MCF 10A (cell line): ENCODE measurements around the gene DEPP1. TPM values are rescaled to one million over a fixed set of nuclear protein-coding genes. Genes with fewer than 3 reads are reported as not detected.
A peak's percentile ranks its signal among the peaks of the same experiment; 100 is the strongest.

Experiments
- BruUV-seq: library from RNA; stranded (reverse); fragments of 400-500 nt; replicated peaks from 2 replicates; lab custom pipeline; 2021; lab: Mats Ljungman, UMichigan
- CTCF ChIA-PET: fragments of 300-600 bp; sonication (Branson Sonifier 250); formaldehyde crosslinking; extraction: SDS; loops from one replicate; lab custom pipeline; 2021; ENCODE audit warnings: antibody characterized with exemption, inconsistent platforms; lab: Yijun Ruan, JAX
- POLR2A ChIA-PET: fragments of 300-600, 350-650 bp; sonication (Branson Sonifier 250); formaldehyde crosslinking; extraction: SDS; loops from one replicate; lab custom pipeline; 2020; ENCODE audit warnings: antibody characterized with exemption, inconsistent platforms; lab: Yijun Ruan, JAX
- DNase-seq: peaks from one replicate; pipeline ENCODE4 v3.0.0-alpha.2; 2018; ENCODE audit not compliant: unreplicated experiment
- H3K27ac Mint-ChIP-seq: one replicate; pipeline ENCODE4 v1.8.0; 2022; ENCODE audit warnings: mild to moderate bottlenecking, low read depth, mixed read lengths; ENCODE audit not compliant: unreplicated experiment
- H3K27me3 Mint-ChIP-seq: one replicate; pipeline ENCODE4 v1.8.0; 2022; ENCODE audit warnings: mixed read lengths; ENCODE audit not compliant: insufficient read depth, unreplicated experiment
- H3K36me3 Mint-ChIP-seq: one replicate; pipeline ENCODE4 v1.8.0; 2022; ENCODE audit warnings: mild to moderate bottlenecking, moderate library complexity, mixed read lengths; ENCODE audit not compliant: insufficient read depth, unreplicated experiment
- H3K4me1 Mint-ChIP-seq: one replicate; pipeline ENCODE4 v1.8.0; 2022; ENCODE audit warnings: mixed read lengths; ENCODE audit not compliant: insufficient read depth, unreplicated experiment
- H3K4me3 Mint-ChIP-seq: one replicate; pipeline ENCODE4 v1.8.0; 2022; ENCODE audit warnings: mild to moderate bottlenecking, moderate library complexity, mixed read lengths; ENCODE audit not compliant: unreplicated experiment
- H3K9me3 Mint-ChIP-seq: one replicate; pipeline ENCODE4 v1.8.0; 2022; ENCODE audit warnings: mixed read lengths; ENCODE audit not compliant: unreplicated experiment
- CTCF ChIP-seq: fragments of 200-600 bp; IDR thresholded peaks from one replicate; pipeline ENCODE4 v1.8.0; 2022; ENCODE audit warnings: antibody characterized with exemption, mild to moderate bottlenecking; ENCODE audit not compliant: unreplicated experiment
- intact Hi-C: fragments of 100-400 bp; cut with micrococcal nuclease; formaldehyde crosslinking; loops from 2 replicates; pipeline ENCODE4 v1.14.1; 2022
- total RNA-seq: library from RNA; stranded (reverse); gene quantifications from 2 replicates; pipeline ENCODE4 v1.2.3, GENCODE V29; 2022

Gene DEPP1
- total RNA-seq, 1 experiment from 2014 or later: 0.84 TPM

DNA sequence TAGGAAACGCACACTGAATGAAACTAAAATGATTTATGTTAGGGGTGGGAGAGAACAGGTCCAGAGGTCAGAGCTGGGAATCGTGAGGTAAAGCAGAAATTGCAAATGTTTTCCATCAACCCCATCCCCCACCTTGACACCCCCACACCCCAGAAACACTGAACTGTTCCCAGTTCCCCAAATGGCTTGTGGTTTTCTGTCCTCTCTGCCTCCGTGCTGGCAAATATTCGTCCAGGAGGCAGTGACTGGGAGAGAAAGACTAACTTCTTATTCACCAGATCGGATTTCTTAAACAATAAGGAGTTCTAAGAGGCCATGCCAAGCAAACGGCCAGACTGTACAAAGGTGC, 19.7 kb downstream of the DEPP1 start:
- BruUV-seq: no TSS peak
- TF ChIP-seq CTCF: no peak
- peak overlapping the region; percentile 61 for H3K27ac Mint-ChIP-seq
- ChIA-PET POLR2A (interaction anchor here (0.9 to 2.4 kb wide), 3 partner anchors 9 to 19 kb away, joined by 3 to 9 read pairs (median 4); partner anchors contain the start of gene DEPP1), CTCF (no interaction called here)
- DNase-seq: no peak
- no peaks in the 10 kb centered on the region for H3K36me3 Mint-ChIP-seq
- no peaks in the 10 kb centered on the region for H3K27me3 Mint-ChIP-seq
- intact Hi-C loops: no loop called here
- no peaks in the 10 kb centered on the region for H3K9me3 Mint-ChIP-seq
- peak overlapping the region; percentile 80 for H3K4me3 Mint-ChIP-seq
- H3K4me1 Mint-ChIP-seq: peaks cover 9% of the 10 kb centered on the region

DNA sequence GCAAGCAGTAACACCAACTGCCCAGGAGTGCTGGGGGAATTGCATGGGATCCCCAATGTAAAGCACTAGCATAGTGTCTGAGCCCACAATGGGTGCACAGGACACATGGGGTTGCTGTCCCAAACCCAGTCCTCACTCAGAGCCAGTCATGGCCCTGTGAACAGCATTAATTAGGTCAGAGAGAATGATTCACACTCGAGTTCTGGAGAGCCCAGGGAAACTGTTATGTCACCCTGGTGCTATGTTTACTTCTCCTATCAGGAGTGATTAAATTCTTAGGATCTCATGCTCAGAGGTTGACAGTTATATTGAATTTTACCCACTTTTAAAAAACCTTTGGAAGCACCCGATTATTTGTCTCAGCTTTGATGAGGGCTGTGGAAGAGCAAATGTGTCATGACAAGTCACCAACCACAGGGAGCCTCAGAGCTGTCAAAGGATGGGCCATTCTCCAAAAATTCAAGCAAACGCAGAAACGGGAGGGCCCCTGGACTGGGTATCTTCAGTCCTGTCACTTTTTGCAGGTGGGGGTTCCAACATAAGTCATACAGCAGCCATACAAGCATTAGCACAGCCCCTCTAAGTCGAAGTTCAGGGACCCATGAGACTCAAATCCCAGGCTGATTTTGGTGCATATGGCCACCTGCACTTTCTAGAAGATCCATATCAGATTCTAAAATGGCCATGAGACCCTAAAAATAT, 20.3 kb downstream of the DEPP1 start:
- no peak for TF ChIP-seq CTCF
- no peak overlapping the region for H3K27ac Mint-ChIP-seq
- H3K9me3 Mint-ChIP-seq: no peaks in the 10 kb centered on the region
- peak overlapping the region; percentile 80 for H3K4me3 Mint-ChIP-seq
- intact Hi-C loops: no loop called here
- H3K4me1 Mint-ChIP-seq: peaks cover 9% of the 10 kb centered on the region
- DNase-seq: peak; percentile 33
- no peaks in the 10 kb centered on the region for H3K36me3 Mint-ChIP-seq
- no TSS peak for BruUV-seq
- CTCF ChIA-PET: interaction anchor here (0.7 kb wide), 1 partner anchor 50 kb away, joined by 3 read pairs; no protein-coding TSS in a partner anchor
- POLR2A ChIA-PET: interaction anchor here (0.9 to 2.4 kb wide), 3 partner anchors 9 to 20 kb away, joined by 3 to 9 read pairs (median 4); partner anchors contain the start of gene DEPP1
- H3K27me3 Mint-ChIP-seq: no peaks in the 10 kb centered on the region

DNA sequence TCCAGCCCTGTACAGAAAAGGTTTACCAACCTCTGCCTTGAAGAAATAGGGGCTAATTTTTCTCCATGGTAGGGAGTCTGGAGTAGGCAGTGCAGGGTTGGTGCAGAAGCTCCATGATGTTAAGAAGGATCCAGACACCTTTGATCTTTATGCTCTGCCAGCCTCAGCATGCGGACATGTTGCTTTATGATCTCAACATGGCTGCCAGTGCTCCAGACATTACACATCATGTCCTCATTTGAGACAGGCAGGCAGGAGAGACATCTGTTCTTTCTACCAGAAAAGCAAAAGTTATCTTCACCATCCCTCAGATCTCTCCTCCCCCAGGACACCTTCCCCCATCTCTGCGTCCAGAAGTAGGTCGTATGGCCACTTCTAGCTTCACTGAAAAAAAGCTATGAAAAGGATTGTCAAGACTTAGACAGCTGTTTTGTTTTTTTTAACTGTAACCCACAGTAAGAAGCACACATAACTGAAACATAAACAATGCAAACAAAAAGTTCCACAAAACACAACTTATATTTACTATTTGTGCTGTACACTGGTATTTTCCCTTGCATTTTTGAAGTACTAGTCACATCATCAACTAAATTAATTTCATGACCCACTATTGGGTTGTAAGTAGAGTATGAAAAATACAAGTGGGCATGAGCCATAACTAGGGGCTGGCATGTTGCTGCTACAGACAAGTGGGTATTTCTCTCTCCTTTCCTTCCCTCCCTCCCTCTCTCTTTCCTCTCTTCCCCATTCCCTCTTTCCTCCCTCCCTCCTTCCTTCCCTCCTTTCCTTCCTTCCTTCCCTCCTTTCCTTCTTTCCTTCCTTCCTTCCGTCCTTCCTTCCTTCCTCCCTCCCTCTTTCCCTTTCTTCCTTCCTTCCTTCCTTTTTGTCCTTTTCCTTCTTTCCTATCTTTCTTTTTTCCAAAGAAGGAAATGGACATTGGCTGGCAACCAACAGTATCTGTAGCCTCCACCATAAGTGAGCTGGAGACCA, 21.6 kb downstream of the DEPP1 start:
- DNase-seq: no peak
- no peak overlapping the region for H3K4me3 Mint-ChIP-seq
- no peaks in the 10 kb centered on the region for H3K27me3 Mint-ChIP-seq
- no peaks in the 10 kb centered on the region for H3K9me3 Mint-ChIP-seq
- no peaks in the 10 kb centered on the region for H3K36me3 Mint-ChIP-seq
- ChIA-PET CTCF (interaction anchor here (0.6 kb wide), 1 partner anchor 24 kb away, joined by 3 read pairs; no protein-coding TSS in a partner anchor), POLR2A (interaction anchor here (0.6 kb wide), 1 partner anchor 1123 kb away, joined by 3 read pairs; no protein-coding TSS in a partner anchor)
- no TSS peak for BruUV-seq
- intact Hi-C loops: no loop called here
- H3K27ac Mint-ChIP-seq: no peak overlapping the region
- TF ChIP-seq CTCF: no peak
- H3K4me1 Mint-ChIP-seq: peaks cover 9% of the 10 kb centered on the region

DNA sequence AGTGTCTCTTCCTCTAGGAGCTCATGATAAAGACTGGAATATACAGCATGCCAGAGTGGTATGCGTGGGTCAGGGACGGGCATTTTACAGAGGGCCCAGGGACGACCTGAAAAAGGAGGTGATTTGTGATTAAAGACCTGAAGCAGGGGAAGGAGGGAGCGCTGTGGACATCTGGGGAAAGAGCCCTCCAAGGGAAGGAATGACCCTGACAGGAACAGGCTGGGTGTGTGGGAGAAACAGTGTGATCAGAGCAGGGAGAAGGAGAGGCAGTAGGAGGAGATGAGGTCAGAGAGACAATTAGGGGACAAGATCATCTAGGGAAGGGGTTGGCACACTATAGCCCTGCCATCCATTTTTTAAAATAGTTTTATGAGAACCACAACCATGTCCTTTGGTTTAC, 22.4 kb downstream of the DEPP1 start:
- intact Hi-C loops: no loop called here
- Mint-ChIP-seq H3K36me3 (no peaks in the 10 kb centered on the region), H3K9me3 (no peaks in the 10 kb centered on the region), H3K4me1 (peaks cover 9% of the 10 kb centered on the region), H3K4me3 (no peak overlapping the region), H3K27ac (no peak overlapping the region), H3K27me3 (no peaks in the 10 kb centered on the region)
- no peak for DNase-seq
- no peak for TF ChIP-seq CTCF
- CTCF ChIA-PET: no interaction called here
- no TSS peak for BruUV-seq
- POLR2A ChIA-PET: interaction anchor here (0.6 kb wide), 1 partner anchor 23 kb away, joined by 5 read pairs; no protein-coding TSS in a partner anchor
